ENCODE measurements around the gene FBXO36.

Gene FBXO36

DNA sequence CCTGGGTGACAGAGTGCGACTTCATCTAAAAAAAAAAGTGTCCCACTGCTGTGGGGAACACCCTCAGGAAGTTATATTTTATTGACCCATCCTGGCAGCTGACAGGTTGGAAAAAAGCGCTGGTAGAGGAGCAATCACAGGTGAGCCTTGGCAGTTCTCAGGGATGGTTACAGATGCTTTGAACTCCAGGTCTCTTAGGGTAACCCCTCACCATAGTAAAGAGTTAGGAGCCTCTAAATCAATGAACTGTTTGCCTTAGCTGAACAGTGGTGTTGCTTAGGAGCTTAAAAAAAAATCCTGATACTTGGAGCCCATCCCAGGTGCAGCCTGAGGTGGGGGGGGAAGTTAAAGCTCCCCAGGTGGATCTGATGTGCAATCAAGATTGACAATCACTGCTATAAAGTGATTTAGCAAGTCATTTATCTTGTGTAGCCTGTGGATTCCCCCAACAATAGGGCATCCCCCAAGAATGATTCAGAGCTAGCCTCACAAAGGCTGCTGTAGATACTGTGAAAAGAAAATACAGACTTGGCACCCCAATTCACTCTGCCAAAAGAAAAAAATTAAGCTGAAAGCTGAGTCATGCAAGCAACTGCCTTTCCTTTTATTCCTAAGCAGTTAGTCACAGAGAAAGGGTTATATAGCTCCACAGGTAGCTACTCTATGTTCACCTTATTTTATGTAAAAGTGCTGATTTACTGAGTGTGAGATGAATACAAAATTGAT lies 131.6 kb downstream of the FBXO36 start:
- DNase-seq = peak; percentile 7 to 39

DNA sequence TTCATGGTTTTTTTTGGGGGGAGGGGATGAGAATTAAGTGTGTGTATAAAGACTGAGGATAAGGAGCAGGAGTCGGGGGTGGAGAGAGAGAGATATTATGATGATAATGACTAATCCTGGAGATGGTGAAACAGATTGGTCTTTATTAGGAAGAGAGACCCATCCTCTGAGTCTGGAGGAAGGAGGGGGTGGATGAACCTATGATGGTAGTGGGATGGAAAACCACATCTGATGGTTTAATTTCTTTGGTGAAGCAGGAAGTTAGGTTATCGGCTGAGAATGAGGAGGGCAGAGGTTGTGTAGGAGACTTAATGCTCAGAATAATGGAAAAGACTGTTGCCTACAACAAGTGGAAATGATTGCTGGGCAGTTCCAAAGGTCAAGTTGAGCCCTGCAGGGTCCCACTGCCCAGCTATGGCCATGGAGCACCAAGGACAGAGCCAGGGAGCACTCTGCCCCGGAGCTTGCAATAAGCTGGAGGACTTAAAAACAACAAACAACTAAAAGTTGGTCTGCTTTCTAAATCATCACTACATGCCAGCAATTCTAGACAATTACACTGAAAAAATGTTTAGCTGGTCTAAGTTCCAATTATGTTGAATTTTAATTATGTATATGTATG lies 138.5 kb downstream of the FBXO36 start:
- no peak for DNase-seq
